GM19035 (cell line): ENCODE results near the gene ABTB2.

ENCODE experiments used
- ATAC-seq: cut with Tn5 transposase; IDR thresholded peaks from one replicate; pipeline ENCODE4 v1.9.1; 2021; ENCODE audit not compliant: unreplicated experiment

Gene ABTB2

GRCh38 chr11:34343686-34344085 lies 14.1 kb downstream of the ABTB2 start:
- no peak for ATAC-seq

DNA sequence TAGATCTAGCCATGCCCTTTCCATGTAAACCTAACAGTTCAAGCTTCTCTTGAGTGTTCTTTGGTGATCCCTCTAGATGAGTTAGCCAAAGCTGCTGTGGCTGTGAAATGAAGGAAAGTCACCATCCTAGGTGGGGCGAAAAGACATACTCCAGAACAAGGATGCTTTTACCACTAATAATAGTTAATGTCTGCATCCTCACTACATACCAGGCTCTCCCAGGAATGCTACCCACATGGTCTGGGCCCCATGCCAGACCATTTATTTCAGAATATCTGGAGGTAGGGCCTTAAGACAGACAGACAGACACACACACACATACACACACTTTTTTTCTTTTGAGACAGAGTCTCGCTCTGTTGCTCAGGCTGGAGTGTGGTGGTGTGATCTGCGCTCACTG lies 14.7 kb downstream of the ABTB2 start:
- ATAC-seq: no peak

GRCh38 chr11:34341931-34342533 lies 15.8 kb downstream of the ABTB2 start:
- ATAC-seq: no peak

DNA sequence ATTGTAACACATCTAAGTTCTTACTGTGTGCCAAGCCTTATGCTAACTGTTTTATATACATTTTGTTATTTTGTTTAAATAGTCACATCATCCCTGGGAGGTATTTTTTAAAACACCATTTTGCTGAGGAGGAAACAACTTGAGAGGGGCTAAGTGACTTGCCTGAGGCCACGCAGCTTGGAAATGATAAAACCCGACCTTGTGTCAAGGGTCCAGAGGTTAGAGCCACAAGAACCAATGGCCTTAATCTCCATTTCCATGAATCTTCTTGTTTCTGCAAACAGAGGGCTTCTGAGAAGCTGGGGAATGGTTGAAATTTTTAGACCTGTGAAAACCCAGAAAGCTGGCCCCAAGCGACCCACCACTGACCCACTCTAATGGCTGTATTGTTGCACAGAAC lies 16.7 kb downstream of the ABTB2 start:
- ATAC-seq: no peak

- no peak for ATAC-seq
Measured at GRCh38 chr11:34340653-34341052, 17.2 kb downstream of the ABTB2 start.

- peak; percentile 47 for ATAC-seq
Measured at GRCh38 chr11:34339149-34340064, 18.4 kb downstream of the ABTB2 start.

DNA sequence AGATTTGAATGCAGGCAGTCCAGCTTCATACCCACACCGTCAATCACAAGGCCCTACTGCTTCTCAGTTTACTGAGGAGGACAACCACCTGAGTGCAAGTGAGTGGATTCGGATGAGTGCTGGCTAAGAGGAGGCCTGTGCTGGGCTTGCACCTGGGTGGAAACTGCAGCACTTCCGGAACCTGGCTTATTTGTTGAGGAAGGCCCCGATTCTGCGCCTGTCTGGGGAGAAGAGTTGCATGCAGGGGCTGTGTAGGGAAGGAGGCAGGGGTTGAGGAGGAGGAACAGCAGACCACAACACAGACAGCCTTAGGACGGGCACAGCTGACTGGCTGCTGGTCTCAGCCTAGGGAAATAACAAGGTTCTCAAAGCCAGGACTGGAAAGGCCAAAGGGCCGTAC lies 20.8 kb downstream of the ABTB2 start:
- no peak for ATAC-seq

DNA sequence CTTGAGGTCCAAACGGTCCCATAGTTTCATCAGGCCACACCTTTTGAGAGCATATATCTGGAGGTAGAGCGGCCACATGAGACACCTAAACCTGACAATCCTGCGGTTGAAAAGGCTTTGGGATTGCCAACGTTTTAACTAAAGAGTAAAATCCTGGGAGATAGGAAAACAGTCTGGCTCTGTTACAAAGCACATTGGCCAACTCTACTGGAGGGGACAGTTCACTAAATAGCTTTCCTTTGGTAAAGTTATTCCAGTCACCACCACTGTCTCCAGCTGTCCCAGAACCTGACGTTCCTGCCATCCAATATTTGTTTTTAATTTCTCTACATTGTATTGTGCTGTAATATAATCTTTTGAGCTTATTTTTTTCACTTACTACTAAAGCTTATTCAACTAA lies 22.0 kb downstream of the ABTB2 start:
- ATAC-seq: no peak

DNA sequence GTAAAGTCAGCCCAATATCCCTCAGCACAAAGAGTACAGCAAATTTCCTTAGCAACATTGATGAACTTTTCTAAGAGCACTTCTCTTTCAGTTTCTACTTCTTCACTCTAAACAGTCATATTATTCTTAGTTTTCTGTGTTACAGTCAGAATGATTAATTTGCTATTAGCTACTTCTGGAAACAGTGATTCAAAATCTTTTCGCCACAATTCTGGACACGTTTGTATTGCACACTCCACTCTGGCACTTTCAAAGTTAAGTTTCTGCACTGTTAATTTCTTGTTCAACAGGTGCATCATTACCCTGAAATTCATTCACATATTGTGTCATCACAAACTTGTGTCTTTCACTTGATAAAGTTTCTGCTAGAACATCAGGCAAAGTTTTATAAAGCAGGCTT lies 22.5 kb downstream of the ABTB2 start:
- ATAC-seq: no peak

DNA sequence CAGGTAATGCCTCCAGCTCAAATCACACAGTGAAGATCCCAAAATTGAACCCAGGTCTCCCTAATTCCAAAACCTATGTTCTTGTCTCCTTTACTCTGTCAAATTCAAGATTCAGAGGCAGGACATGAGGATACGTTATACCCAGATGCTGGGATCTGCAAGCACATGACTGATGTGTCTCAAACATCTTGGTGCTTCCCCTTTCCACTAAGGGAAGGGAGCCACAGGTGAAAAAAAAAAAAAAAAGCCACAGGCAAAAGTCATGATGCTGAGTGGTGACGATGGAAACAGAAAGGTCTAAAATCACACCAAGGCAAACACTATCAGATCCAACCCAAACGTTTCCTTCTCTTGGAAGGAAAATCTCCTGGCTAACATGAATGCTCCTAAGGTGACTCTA lies 24.0 kb downstream of the ABTB2 start:
- ATAC-seq: no peak

DNA sequence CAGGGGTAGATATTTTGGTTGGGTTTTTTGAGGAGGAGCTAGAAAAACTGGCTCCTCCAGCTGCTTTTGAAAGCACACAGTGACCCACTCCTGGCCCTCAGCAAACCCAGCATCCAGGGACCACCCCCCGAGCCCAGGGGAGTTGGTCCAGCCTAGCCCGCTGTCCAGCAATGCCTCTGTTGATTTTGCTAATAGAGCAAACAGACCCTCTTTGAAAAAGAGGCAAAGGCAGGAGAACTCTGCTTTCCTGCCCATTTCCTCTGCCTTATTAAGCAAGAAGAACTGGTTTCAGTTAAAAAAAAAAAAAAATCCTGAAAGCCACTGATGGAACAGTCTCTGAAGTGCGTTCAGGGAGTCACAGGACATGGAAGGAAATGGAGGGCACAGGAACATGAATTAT lies 25.3 kb downstream of the ABTB2 start:
- no peak for ATAC-seq

GRCh38 chr11:34331736-34332135 lies 26.1 kb downstream of the ABTB2 start:
- ATAC-seq: no peak

- no peak for ATAC-seq
Measured at GRCh38 chr11:34331329-34331728, 26.5 kb downstream of the ABTB2 start.

GRCh38 chr11:34330653-34331052 lies 27.2 kb downstream of the ABTB2 start:
- no peak for ATAC-seq

GRCh38 chr11:34329876-34330275 lies 27.9 kb downstream of the ABTB2 start:
- no peak for ATAC-seq

DNA sequence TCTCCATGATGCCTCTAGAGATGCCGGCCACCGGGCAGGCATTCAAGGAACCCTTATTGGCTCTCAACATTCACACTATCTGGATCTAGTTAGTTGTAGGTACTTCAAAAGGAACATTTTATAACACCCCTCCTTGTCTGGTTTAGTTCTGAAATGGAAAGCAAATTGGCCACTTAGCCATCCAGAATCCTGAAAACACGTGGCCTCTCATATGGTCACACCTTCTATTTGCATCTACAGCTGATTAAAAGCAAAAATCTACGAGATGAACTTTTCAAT lies 29.2 kb downstream of the ABTB2 start:
- ATAC-seq: no peak

- no peak for ATAC-seq
Measured at GRCh38 chr11:34327804-34328631, 29.8 kb downstream of the ABTB2 start.

GRCh38 chr11:34324466-34324865 lies 33.3 kb downstream of the ABTB2 start:
- ATAC-seq: no peak

DNA sequence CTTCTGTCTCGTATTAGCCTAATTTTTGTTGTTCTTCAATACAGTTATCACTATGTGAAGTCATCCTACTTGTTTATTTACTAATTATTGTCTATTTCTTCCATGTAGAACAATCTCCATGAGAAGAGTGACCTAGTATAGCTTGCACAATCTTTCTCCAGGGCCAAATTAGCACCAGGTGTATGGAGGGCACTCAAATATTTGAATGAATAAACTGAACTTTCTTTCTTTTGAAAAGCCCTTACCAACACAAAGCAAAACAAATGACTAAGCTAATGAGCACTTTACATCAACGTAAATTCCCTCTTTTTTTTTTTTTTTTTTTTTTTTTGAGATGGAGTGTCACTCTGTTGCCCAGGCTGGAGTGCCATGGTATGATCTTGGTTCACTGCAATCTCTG lies 34.2 kb downstream of the ABTB2 start:
- no peak for ATAC-seq

- no peak for ATAC-seq
Measured at GRCh38 chr11:34318111-34319037, 39.4 kb downstream of the ABTB2 start.

GRCh38 chr11:34317666-34318065 lies 40.1 kb downstream of the ABTB2 start:
- no peak for ATAC-seq
